GM19467 (cell line): ENCODE results near the gene SEC14L1.

Source experiments
- ATAC-seq: cut with Tn5 transposase; IDR thresholded peaks from one replicate; pipeline ENCODE4 v1.9.1; 2021; ENCODE audit warnings: mild to moderate bottlenecking, moderate library complexity; ENCODE audit not compliant: unreplicated experiment

SEC14L1 gene

GRCh38 chr17:77188084-77189066 lies 47.6 kb downstream of the SEC14L1 start:
- ATAC-seq, result no peak

- ATAC-seq, result no peak
These were observed 48.4 kb downstream of the SEC14L1 start for GRCh38 chr17:77189148-77189547.

- no peak for ATAC-seq
These were observed 49.8 kb downstream of the SEC14L1 start for GRCh38 chr17:77190576-77190975.

- ATAC-seq, result no peak
These were observed 50.5 kb downstream of the SEC14L1 start for GRCh38 chr17:77191244-77191643.

GRCh38 chr17:77193653-77194052 lies 52.9 kb downstream of the SEC14L1 start:
- no peak for ATAC-seq

GRCh38 chr17:77194179-77194578 lies 53.4 kb downstream of the SEC14L1 start:
- ATAC-seq, result no peak

- ATAC-seq, result no peak
These were observed 55.5 kb downstream of the SEC14L1 start for GRCh38 chr17:77196251-77196650.

GRCh38 chr17:77197115-77197514 lies 56.3 kb downstream of the SEC14L1 start:
- no peak for ATAC-seq

GRCh38 chr17:77200711-77201110 lies 59.9 kb downstream of the SEC14L1 start:
- no peak for ATAC-seq

- no peak for ATAC-seq
These were observed 62.7 kb downstream of the SEC14L1 start for GRCh38 chr17:77203436-77203835.

- ATAC-seq, result no peak
These were observed 63.1 kb downstream of the SEC14L1 start for GRCh38 chr17:77203846-77204245.

GRCh38 chr17:77204536-77204935 lies 63.8 kb downstream of the SEC14L1 start:
- ATAC-seq, result no peak

GRCh38 chr17:77205396-77206125 lies 64.8 kb downstream of the SEC14L1 start:
- ATAC-seq, result no peak

- ATAC-seq, result no peak
These were observed 65.6 kb downstream of the SEC14L1 start for GRCh38 chr17:77206158-77206956.

GRCh38 chr17:77207689-77208216 lies 67.0 kb downstream of the SEC14L1 start:
- no peak for ATAC-seq

GRCh38 chr17:77208217-77208808 lies 67.5 kb downstream of the SEC14L1 start:
- ATAC-seq, result no peak

GRCh38 chr17:77208856-77209255 lies 68.1 kb downstream of the SEC14L1 start:
- ATAC-seq, result no peak

GRCh38 chr17:77209330-77209748 lies 68.6 kb downstream of the SEC14L1 start:
- no peak for ATAC-seq

GRCh38 chr17:77210331-77210730 lies 69.6 kb downstream of the SEC14L1 start:
- no peak for ATAC-seq

- ATAC-seq, result no peak
These were observed 70.3 kb downstream of the SEC14L1 start for GRCh38 chr17:77210946-77211541.
